ENCODE measurements around the gene NSG2.

NSG2 gene

DNA sequence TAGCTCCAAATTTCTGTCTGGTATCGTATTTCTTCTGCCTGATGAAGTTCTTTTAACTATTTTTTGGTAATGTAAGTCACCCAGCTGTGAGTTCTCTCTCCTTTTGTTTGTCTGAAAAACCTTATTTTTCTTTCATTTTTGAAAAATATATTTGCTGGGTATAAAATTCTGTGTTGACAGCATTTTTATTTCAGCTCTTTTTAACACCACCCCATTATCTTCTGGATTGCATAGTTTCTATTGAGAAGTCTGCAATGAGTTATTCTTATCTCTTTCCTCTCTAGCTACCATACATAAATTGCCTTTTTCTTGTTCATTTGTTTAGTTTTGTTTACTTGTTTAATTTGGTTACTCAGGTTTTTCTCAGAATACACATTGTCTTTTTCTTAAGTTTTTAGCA lies 109.1 kb downstream of the NSG2 start:
- Histone ChIP-seq H3K4me2 (ENCODE audit: low read length) (no peak overlapping the region), H3K9ac (ENCODE audit: low read length) (no peak overlapping the region), H3K36me3 (ENCODE audit: insufficient read depth, low read length) (no peaks in the 10 kb centered on the region), H3K4me1 (ENCODE audit: insufficient read depth, low read length, severe bottlenecking) (no peaks in the 10 kb centered on the region), H4K20me1 (ENCODE audit: insufficient read depth, low read length) (no peaks in the 10 kb centered on the region), H3K79me2 (ENCODE audit: insufficient read depth, low read length) (no peaks in the 10 kb centered on the region), H3K9me2 (ENCODE audit: low read depth, low read length) (no peaks in the 10 kb centered on the region), H3K27me3 (ENCODE audit: insufficient read depth, low read length) (no peaks in the 10 kb centered on the region), H3F3A (ENCODE audit: insufficient read depth, low read length) (no peaks in the 10 kb centered on the region), H2AFZ (ENCODE audit: low read length) (no peak overlapping the region), H3K4me3 (ENCODE audit: low read depth, low read length, poor library complexity, severe bottlenecking) (no peak overlapping the region), H3K27ac (ENCODE audit: low read depth, low read length, poor library complexity, severe bottlenecking) (no peak overlapping the region), H3K9me3 (ENCODE audit: low read length) (no peaks in the 10 kb centered on the region)
- TF ChIP-seq, protein P1, sequence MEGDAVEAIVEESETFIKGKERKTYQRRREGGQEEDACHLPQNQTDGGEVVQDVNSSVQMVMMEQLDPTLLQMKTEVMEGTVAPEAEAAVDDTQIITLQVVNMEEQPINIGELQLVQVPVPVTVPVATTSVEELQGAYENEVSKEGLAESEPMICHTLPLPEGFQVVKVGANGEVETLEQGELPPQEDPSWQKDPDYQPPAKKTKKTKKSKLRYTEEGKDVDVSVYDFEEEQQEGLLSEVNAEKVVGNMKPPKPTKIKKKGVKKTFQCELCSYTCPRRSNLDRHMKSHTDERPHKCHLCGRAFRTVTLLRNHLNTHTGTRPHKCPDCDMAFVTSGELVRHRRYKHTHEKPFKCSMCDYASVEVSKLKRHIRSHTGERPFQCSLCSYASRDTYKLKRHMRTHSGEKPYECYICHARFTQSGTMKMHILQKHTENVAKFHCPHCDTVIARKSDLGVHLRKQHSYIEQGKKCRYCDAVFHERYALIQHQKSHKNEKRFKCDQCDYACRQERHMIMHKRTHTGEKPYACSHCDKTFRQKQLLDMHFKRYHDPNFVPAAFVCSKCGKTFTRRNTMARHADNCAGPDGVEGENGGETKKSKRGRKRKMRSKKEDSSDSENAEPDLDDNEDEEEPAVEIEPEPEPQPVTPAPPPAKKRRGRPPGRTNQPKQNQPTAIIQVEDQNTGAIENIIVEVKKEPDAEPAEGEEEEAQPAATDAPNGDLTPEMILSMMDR (IDR thresholded peaks at IDR 0.05; ENCODE audit: low read length): no peak
- TF ChIP-seq EZH2 (IDR thresholded peaks at IDR 0.05; ENCODE audit: borderline replicate concordance, low read length): no peak

DNA sequence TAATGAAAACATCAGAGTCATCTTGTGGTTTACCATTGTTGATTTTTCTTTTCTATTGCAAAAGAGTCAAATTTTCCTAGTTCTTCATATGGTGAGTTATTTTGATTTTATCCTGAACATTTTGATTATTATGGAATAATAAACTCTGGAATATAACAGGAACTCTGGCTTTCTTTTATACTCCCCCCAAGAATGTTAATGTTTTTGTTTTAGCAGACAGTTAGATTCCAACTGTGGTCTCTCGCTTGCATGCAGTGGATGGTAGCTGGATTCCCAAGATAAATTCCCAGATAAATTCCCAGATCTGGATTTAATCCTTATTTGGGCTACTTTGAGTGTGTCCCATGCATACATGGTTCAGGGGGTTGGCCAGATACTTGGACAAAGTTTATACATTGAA lies 109.8 kb downstream of the NSG2 start:
- no peak overlapping the region for H3K4me3 ChIP-seq (ENCODE audit: low read depth, low read length, poor library complexity, severe bottlenecking)
- no peaks in the 10 kb centered on the region for H3K4me1 ChIP-seq (ENCODE audit: insufficient read depth, low read length, severe bottlenecking)
- no peak overlapping the region for H3K9ac ChIP-seq (ENCODE audit: low read length)
- no peaks in the 10 kb centered on the region for H3K9me2 ChIP-seq (ENCODE audit: low read depth, low read length)
- H2AFZ ChIP-seq (ENCODE audit: low read length): no peak overlapping the region
- H3K27ac ChIP-seq (ENCODE audit: low read depth, low read length, poor library complexity, severe bottlenecking): no peak overlapping the region
- H3K27me3 ChIP-seq (ENCODE audit: insufficient read depth, low read length): no peaks in the 10 kb centered on the region
- H3K9me3 ChIP-seq (ENCODE audit: low read length): no peaks in the 10 kb centered on the region
- no peaks in the 10 kb centered on the region for H3F3A ChIP-seq (ENCODE audit: insufficient read depth, low read length)
- H3K36me3 ChIP-seq (ENCODE audit: insufficient read depth, low read length): no peaks in the 10 kb centered on the region
- TF ChIP-seq, protein P1 (IDR thresholded peaks at IDR 0.05; ENCODE audit: low read length): no peak
- no peak for TF ChIP-seq EZH2 (IDR thresholded peaks at IDR 0.05; ENCODE audit: borderline replicate concordance, low read length)
- no peak overlapping the region for H3K4me2 ChIP-seq (ENCODE audit: low read length)
- H3K79me2 ChIP-seq (ENCODE audit: insufficient read depth, low read length): no peaks in the 10 kb centered on the region
- H4K20me1 ChIP-seq (ENCODE audit: insufficient read depth, low read length): no peaks in the 10 kb centered on the region

DNA sequence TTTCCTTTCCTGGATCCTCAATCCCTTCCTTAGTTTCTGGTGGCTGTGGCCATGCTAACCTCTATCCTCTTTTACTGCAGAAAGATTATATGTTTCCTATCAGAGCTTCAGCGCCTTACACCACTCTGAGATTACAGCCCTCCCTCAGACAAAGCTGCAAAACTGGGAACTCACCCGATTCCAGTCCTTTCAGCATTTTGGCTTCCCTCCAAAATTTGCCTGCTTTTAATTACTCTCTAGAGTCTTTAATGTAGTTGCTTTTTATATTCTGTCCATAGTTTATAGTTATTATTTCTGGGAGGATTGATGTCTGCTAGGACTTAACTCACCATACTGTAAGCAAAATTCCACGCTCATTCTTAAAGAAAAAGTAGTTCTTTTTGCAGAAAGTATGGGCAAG lies 110.2 kb downstream of the NSG2 start:
- H3K36me3 ChIP-seq (ENCODE audit: insufficient read depth, low read length): no peaks in the 10 kb centered on the region
- H3K27me3 ChIP-seq (ENCODE audit: insufficient read depth, low read length): no peaks in the 10 kb centered on the region
- no peaks in the 10 kb centered on the region for H4K20me1 ChIP-seq (ENCODE audit: insufficient read depth, low read length)
- no peaks in the 10 kb centered on the region for H3F3A ChIP-seq (ENCODE audit: insufficient read depth, low read length)
- TF ChIP-seq EZH2 (IDR thresholded peaks at IDR 0.05; ENCODE audit: borderline replicate concordance, low read length): no peak
- TF ChIP-seq, protein P1 (IDR thresholded peaks at IDR 0.05; ENCODE audit: low read length): no peak
- H3K4me3 ChIP-seq (ENCODE audit: low read depth, low read length, poor library complexity, severe bottlenecking): no peak overlapping the region
- H3K4me2 ChIP-seq (ENCODE audit: low read length): no peak overlapping the region
- no peak overlapping the region for H2AFZ ChIP-seq (ENCODE audit: low read length)
- H3K9me2 ChIP-seq (ENCODE audit: low read depth, low read length): no peaks in the 10 kb centered on the region
- H3K79me2 ChIP-seq (ENCODE audit: insufficient read depth, low read length): no peaks in the 10 kb centered on the region
- H3K9ac ChIP-seq (ENCODE audit: low read length): no peak overlapping the region
- H3K9me3 ChIP-seq (ENCODE audit: low read length): no peaks in the 10 kb centered on the region
- H3K4me1 ChIP-seq (ENCODE audit: insufficient read depth, low read length, severe bottlenecking): no peaks in the 10 kb centered on the region
- H3K27ac ChIP-seq (ENCODE audit: low read depth, low read length, poor library complexity, severe bottlenecking): no peak overlapping the region

All from OCI-LY1 (cell line).